Activated naive CD8-positive, alpha-beta T cell treated with anti-CD3 and anti-CD28 coated beads, Interleukin-2, amount 10 ng/mL, durations not matched to agents 7 days and 5 days (primary cell): ENCODE measurements around the gene PRSS36. TPM values are rescaled to one million over a fixed set of nuclear protein-coding genes. Genes with fewer than 3 reads are reported as not detected.
"Not testable (repeated sequence)": the region's sequence is repeated elsewhere in the genome, so short reads cannot be mapped to it uniquely, and the experiment has no call there.

Experiments
- ATAC-seq: fragments of 150-1000 bp; cut with Tn5 transposase; one replicate; pipeline ENCODE4 v1.10.0; 2021; ENCODE audit warnings: low read depth, moderate library complexity
- POLR2A ChIA-PET: fragments of 350-600 bp; sonication (Branson Sonifier 250); formaldehyde crosslinking; loops from one replicate; lab custom pipeline; 2021; ENCODE audit warnings: antibody characterized with exemption; lab: Charles Lee
- DNase-seq: peaks from one replicate; pipeline ENCODE4 v3.0.0; 2021
- H3K27ac Mint-ChIP-seq: one replicate; pipeline ENCODE4 v1.8.0; 2022; ENCODE audit warnings: mild to moderate bottlenecking, mixed read lengths
- H3K27me3 Mint-ChIP-seq: one replicate; pipeline ENCODE4 v1.8.0; 2022; ENCODE audit warnings: mild to moderate bottlenecking, moderate library complexity, mixed read lengths
- H3K36me3 Mint-ChIP-seq: one replicate; pipeline ENCODE4 v1.8.0; 2021; ENCODE audit warnings: mild to moderate bottlenecking, mixed read lengths
- H3K4me1 Mint-ChIP-seq: one replicate; pipeline ENCODE4 v1.8.0; 2021; ENCODE audit warnings: mixed read lengths
- H3K4me3 Mint-ChIP-seq: one replicate; pipeline ENCODE4 v1.8.0; 2022; ENCODE audit warnings: mild to moderate bottlenecking, moderate library complexity, mixed read lengths
- H3K9me3 Mint-ChIP-seq: one replicate; pipeline ENCODE4 v1.8.0; 2021; ENCODE audit warnings: mixed read lengths
- total RNA-seq, 2 experiments: library from RNA; stranded (reverse); gene quantifications; one replicate each; pipeline ENCODE4 v1.2.3, GENCODE V29; 2021

Gene PRSS36
- total RNA-seq, 2 experiments from 2014 or later, result 0.31 to 1.1 TPM

- not testable (repeated sequence) for ATAC-seq, H3K9me3 Mint-ChIP-seq, H3K27ac Mint-ChIP-seq, H3K36me3 Mint-ChIP-seq, H3K27me3 Mint-ChIP-seq, H3K4me3 Mint-ChIP-seq, H3K4me1 Mint-ChIP-seq, DNase-seq
- POLR2A ChIA-PET, result interaction anchor here (3.4 kb wide), 1 partner anchor 34 kb away, joined by 138 read pairs; the partner anchor contains the start of gene FUS
Observed at GRCh38 chr16:31144418-31144817, 5.4 kb downstream of the PRSS36 start.

- Mint-ChIP-seq H3K4me3 (peak overlapping the region; percentile 59), H3K36me3 (no peaks in the 10 kb centered on the region), H3K4me1 (peaks cover 5% of the 10 kb centered on the region), H3K9me3 (no peaks in the 10 kb centered on the region), H3K27ac (peak overlapping the region; percentile 72), H3K27me3 (peaks cover 4% of the 10 kb centered on the region)
- POLR2A ChIA-PET, result interaction anchor here (2.7 to 3.4 kb wide), 2 partner anchors 26 to 34 kb away, joined by 33 to 138 read pairs; partner anchors contain the start of genes FUS and KAT8
- ATAC-seq (no peak), DNase-seq (no peak)
Observed at GRCh38 chr16:31143694-31144148, 6.1 kb downstream of the PRSS36 start.

GRCh38 chr16:31143011-31143693 lies 6.7 kb downstream of the PRSS36 start:
- peak overlapping the region; percentile 27 for H3K4me3 Mint-ChIP-seq
- no peaks in the 10 kb centered on the region for H3K9me3 Mint-ChIP-seq
- H3K27me3 Mint-ChIP-seq, result peaks cover 4% of the 10 kb centered on the region
- ATAC-seq (no peak), DNase-seq (no peak)
- H3K27ac Mint-ChIP-seq, result peak overlapping the region; percentile 64
- POLR2A ChIA-PET, result interaction anchor here (0.8 to 3.4 kb wide), 14 partner anchors 8 to 299 kb away, joined by 3 to 138 read pairs (median 6); partner anchors contain the start of genes BCKDK, FUS, HSD3B7 and KAT8
- H3K36me3 Mint-ChIP-seq, result no peaks in the 10 kb centered on the region
- peaks cover 5% of the 10 kb centered on the region for H3K4me1 Mint-ChIP-seq

GRCh38 chr16:31142109-31143010 lies 7.5 kb downstream of the PRSS36 start:
- POLR2A ChIA-PET, result interaction anchor here (0.6 to 3.4 kb wide), 29 partner anchors 9 to 729 kb away, joined by 3 to 138 read pairs (median 4); partner anchors contain the start of genes ARMC5, BCKDK, FUS and HSD3B7
- peaks cover 5% of the 10 kb centered on the region for H3K4me1 Mint-ChIP-seq
- peak overlapping the region; percentile 86 for H3K4me3 Mint-ChIP-seq
- no peaks in the 10 kb centered on the region for H3K36me3 Mint-ChIP-seq
- ATAC-seq (peak; percentile 87), DNase-seq (peak; percentile 98)
- H3K27ac Mint-ChIP-seq, result peak overlapping the region; percentile 89
- H3K9me3 Mint-ChIP-seq, result no peaks in the 10 kb centered on the region
- H3K27me3 Mint-ChIP-seq, result peaks cover 1% of the 10 kb centered on the region

- H3K9me3 Mint-ChIP-seq, result no peaks in the 10 kb centered on the region
- H3K27ac Mint-ChIP-seq, result peak overlapping the region; percentile 89
- ATAC-seq (no peak), DNase-seq (peak; percentile 43)
- no peaks in the 10 kb centered on the region for H3K27me3 Mint-ChIP-seq
- H3K36me3 Mint-ChIP-seq, result no peaks in the 10 kb centered on the region
- H3K4me3 Mint-ChIP-seq, result peak overlapping the region; percentile 86
- peaks cover 5% of the 10 kb centered on the region for H3K4me1 Mint-ChIP-seq
- POLR2A ChIA-PET, result interaction anchor here (0.6 to 3.4 kb wide), 25 partner anchors 12 to 730 kb away, joined by 3 to 138 read pairs (median 4); partner anchors contain the start of genes ARMC5, BCKDK, FUS and KAT8
Observed at GRCh38 chr16:31141489-31142108, 8.3 kb downstream of the PRSS36 start.

GRCh38 chr16:31141071-31141469 lies 8.8 kb downstream of the PRSS36 start:
- H3K27me3 Mint-ChIP-seq, H3K4me3 Mint-ChIP-seq, H3K9me3 Mint-ChIP-seq, DNase-seq, ATAC-seq, H3K36me3 Mint-ChIP-seq, H3K4me1 Mint-ChIP-seq, H3K27ac Mint-ChIP-seq: not testable (repeated sequence)
- POLR2A ChIA-PET, result interaction anchor here (1.1 to 1.4 kb wide), 2 partner anchors 24 to 191 kb away, joined by 4 to 5 read pairs; partner anchors contain the start of gene KAT8

- Mint-ChIP-seq H3K27me3 (no peaks in the 10 kb centered on the region), H3K36me3 (no peaks in the 10 kb centered on the region), H3K4me1 (peaks cover 5% of the 10 kb centered on the region), H3K4me3 (no peak overlapping the region), H3K27ac (peak overlapping the region; percentile 45), H3K9me3 (no peaks in the 10 kb centered on the region)
- ATAC-seq, result no peak
- no peak for DNase-seq
- POLR2A ChIA-PET, result no interaction called here
Observed at GRCh38 chr16:31138621-31139578, 11.0 kb downstream of the PRSS36 start.

GRCh38 chr16:31136822-31137499 lies 12.9 kb downstream of the PRSS36 start:
- ATAC-seq, H3K4me1 Mint-ChIP-seq, H3K36me3 Mint-ChIP-seq, H3K27me3 Mint-ChIP-seq, DNase-seq, H3K4me3 Mint-ChIP-seq, H3K27ac Mint-ChIP-seq, H3K9me3 Mint-ChIP-seq: not testable (repeated sequence)
- POLR2A ChIA-PET, result interaction anchor here (0.9 kb wide), 1 partner anchor 18 kb away, joined by 3 read pairs; no protein-coding TSS in a partner anchor

- ATAC-seq, result no peak
- no peaks in the 10 kb centered on the region for H3K4me1 Mint-ChIP-seq
- no peaks in the 10 kb centered on the region for H3K9me3 Mint-ChIP-seq
- DNase-seq, result no peak
- no peaks in the 10 kb centered on the region for H3K36me3 Mint-ChIP-seq
- H3K27me3 Mint-ChIP-seq, result no peaks in the 10 kb centered on the region
- no peak overlapping the region for H3K4me3 Mint-ChIP-seq
- POLR2A ChIA-PET, result interaction anchor here (1.8 kb wide), 1 partner anchor 19 kb away, joined by 4 read pairs; the partner anchor contains the start of gene KAT8
- H3K27ac Mint-ChIP-seq, result no peak overlapping the region
Observed at GRCh38 chr16:31136287-31136662, 13.6 kb downstream of the PRSS36 start.

- no peak for DNase-seq
- Mint-ChIP-seq H3K27ac (no peak within 1 kb of the TSS), H3K4me1 (no peaks in the 10 kb centered on the region), H3K27me3 (no peaks in the 10 kb centered on the region), H3K9me3 (no peaks in the 10 kb centered on the region), H3K36me3 (no peaks in the 10 kb centered on the region), H3K4me3 (no peak within 1 kb of the TSS)
- ATAC-seq, result no peak
- POLR2A ChIA-PET, result interaction anchor here (1.8 kb wide), 1 partner anchor 18 kb away, joined by 4 read pairs; the partner anchor contains the start of gene KAT8
Observed at GRCh38 chr16:31135535-31136286, 14.2 kb downstream of the PRSS36 start, which contains the start of gene PRSS8. TSS of gene PRSS8 (minus strand) at chr16:31135727. CDS start at chr16:31135498, 229 bp downstream.
